Right cardiac atrium (tissue), 5 donors: Measurements from ENCODE around the gene NT5C. TPM values are rescaled to one million over a fixed set of nuclear protein-coding genes. Genes with fewer than 3 reads are reported as not detected.

Experiments
- ATAC-seq, 2 donors: fragments of 200-7000 bp; cut with Tn5 transposase; one replicate each; pipeline versions ENCODE4 v1.8.0 to v1.9.1; 2020; ENCODE audit warnings: moderate library complexity in 2 of 2, mild to moderate bottlenecking in 1 of 2
- DNase-seq, 3 donors: peaks; one replicate each; pipeline ENCODE4 v3.0.0-alpha.2; 2020
- H3K27ac ChIP-seq: one replicate; pipeline ENCODE4 v1.5.1; 2013; ENCODE audit warnings: mild to moderate bottlenecking, low read length, control low read depth, moderate library complexity
- H3K27me3 ChIP-seq: one replicate; pipeline ENCODE4 v1.6.1; 2013; ENCODE audit not compliant: control insufficient read depth, insufficient read depth
- H3K4me1 ChIP-seq: one replicate; pipeline ENCODE4 v1.6.1; 2013; ENCODE audit warnings: low read length; ENCODE audit not compliant: control insufficient read depth, insufficient read depth
- H3K4me3 ChIP-seq: one replicate; pipeline ENCODE4 v1.5.1; 2013; ENCODE audit warnings: low read length, control low read depth
- H3K9me3 ChIP-seq: one replicate; pipeline ENCODE4 v1.6.1; 2013; ENCODE audit warnings: low read length; ENCODE audit not compliant: control insufficient read depth
- WGBS: extraction: QIAGEN DNeasy Blood & Tissue Kit; methylation state at CpG from one replicate; pipeline ENCODE4 v1.1.7; 2013; 5-methylcytosine and 5-hydroxymethylcytosine counted together
- intact Hi-C, 4 donors: fragments of 100-400 bp; cut with DNase I; formaldehyde crosslinking; loops; one replicate each; pipeline versions ENCODE4 v1.11.0 to v1.14.0; 2022 to 2023
- polyA plus RNA-seq: library from polyadenylated mRNA; stranded (reverse); fragments of 200-250 nt; gene quantifications from one replicate; pipeline ENCODE4 v1.2.3, GENCODE V29; 2013
- total RNA-seq, 4 donors: library from RNA; stranded (reverse); fragmentation: NEBNext Ultra II Directional; extraction: Animal tissue kit (Norgen Biotek cat#: 25700); gene quantifications; one replicate each; pipeline ENCODE4 v1.2.1, GENCODE V29; 2021
- donor health status: healthy with polysubstance abuse.
- donor health status: DM: no; HTN: yes; CAD: no.
- donor health status: DM: no; HTN: no; CAD: no.
- donor health status: DM: no; HTN: yes; CAD: no; lungs with severe emphysema.
- donor health status: DM: yes; HTN: yes; CAD: no.

Gene NT5C
- total and polyA plus RNA-seq, 5 donors = 29.1 to 37.5 (median 35.0) TPM

DNA sequence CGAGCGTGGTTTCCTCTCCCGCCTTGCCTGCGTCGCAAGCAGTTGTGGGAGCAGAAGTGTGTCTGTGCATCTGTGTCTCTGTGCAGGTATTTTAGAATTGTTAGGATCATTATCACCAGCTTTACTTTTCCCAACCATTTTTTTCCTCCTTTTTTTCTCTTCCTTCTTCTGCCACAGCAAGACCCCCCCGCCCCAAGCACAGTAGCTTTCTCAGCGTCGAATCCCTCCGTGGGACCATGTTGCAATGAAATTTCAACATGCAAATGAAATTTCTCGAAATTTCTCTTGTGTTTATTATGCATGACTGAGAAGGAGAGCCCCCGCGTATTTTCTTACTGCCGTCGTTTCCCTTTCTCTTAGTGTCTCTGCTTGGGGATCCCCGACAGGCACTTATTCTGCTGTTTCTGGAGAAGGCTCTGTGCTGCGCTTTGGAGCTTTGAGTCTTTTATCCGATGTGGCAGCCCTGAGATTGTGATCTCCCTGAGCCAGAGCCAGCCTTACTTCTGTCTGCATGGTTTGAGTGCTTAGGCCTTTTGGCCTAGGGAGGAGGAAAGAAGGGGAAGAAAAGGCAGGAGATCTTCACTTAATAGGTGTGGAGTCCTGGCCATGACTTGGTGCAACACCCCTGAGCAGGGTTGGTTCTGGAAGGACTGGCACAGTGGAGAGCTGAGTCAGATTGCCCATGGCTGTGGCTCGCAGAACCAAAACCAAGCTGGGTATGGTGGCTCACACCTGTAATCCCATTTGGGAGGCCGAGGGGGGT lies 16.8 kb downstream of the NT5C start:
- 36% methylated on average over 19 of the region's 19 CpGs for WGBS
- ATAC-seq = no peak
- DNase-seq = no peak
- peaks cover 2% of the 10 kb centered on the region for H3K4me1 ChIP-seq
- H3K27me3 ChIP-seq = no peaks in the 10 kb centered on the region
- H3K27ac ChIP-seq = peak overlapping the region; percentile 92
- no peaks in the 10 kb centered on the region for H3K9me3 ChIP-seq
- H3K4me3 ChIP-seq = peak overlapping the region; percentile 56
- intact Hi-C loops = loop anchor here (5.0 to 10.0 kb wide), 6 partner anchors 50 to 90 kb away; partner anchors contain the start of gene NUP85 (in 2 of the 4)

DNA sequence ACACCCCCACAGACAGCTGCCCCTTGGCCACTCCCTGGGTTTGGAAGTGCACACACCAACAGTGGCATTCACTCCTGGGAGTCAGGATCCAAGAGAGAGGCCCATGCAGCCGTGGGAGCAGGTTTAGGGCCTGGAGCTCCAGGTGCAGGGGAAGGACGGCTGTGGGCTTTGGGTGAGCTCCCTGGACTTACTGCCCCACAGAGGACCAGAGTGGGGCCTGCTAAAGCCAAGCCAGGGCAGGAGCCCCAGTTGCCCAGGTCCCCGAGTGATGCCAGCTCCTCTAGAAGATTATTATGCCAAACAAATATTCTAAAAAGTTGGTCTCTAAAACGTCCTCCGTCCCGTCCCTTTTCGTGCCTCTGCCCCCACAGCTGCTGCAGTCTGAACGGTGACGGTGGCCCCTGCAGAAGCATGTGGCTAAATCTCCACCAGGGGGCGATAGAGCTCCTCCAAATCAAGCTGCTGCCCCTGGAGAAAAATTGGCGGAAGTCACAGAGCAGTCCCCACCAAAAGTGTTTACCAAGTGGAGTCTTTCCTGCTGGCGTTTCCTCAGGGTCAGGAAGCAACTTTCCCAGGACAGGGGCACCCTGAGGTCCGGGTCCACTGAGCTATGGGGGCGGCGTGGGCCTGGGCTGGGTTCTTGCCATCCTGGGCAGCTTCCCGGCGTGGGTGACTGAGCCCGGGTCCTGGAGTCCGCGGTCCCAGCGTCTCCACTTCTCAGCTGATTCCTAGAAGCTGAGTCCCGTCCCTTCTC lies 17.6 kb downstream of the NT5C start:
- Histone ChIP-seq H3K4me1 (peaks cover 4% of the 10 kb centered on the region), H3K4me3 (peak overlapping the region; percentile 56), H3K27me3 (no peaks in the 10 kb centered on the region), H3K9me3 (no peaks in the 10 kb centered on the region), H3K27ac (peak overlapping the region; percentile 92)
- DNase-seq = peak; percentile 89 to 94 (median 91)
- WGBS = 4% methylated on average over 22 of the region's 22 CpGs
- intact Hi-C loops = loop anchor here (5.0 to 10.0 kb wide), 6 partner anchors 49 to 91 kb away; partner anchors contain the start of gene NUP85 (in 2 of the 4)
- peak; percentile 77 to 78 for ATAC-seq

DNA sequence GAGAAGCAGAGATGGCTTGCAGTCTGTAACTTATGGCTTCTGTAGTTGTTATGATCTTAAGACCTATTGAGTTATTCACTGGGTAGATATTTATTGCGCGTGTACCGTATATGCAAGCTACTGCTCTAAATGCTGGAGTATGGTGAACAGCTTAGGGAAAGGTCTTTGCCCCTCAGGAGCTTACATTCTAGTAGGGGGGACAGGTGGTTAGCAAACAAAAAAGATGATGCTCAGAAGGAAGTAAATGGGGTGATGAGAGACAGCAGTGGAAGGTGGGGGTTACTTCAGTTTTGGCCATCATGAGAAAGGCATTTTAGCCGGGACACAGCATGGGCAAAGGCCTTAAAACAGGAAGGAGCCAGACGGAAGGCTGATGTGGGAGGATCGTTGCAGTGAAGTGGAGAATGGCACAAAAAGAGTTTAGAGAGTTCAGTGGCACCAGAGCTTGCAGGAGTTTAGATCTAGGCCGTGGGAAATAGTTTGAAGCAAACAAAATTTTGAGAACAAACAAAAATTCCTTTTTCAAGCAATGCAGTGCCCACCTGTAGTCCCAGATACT lies 19.7 kb downstream of the NT5C start:
- H3K27ac ChIP-seq = no peak overlapping the region
- ATAC-seq (no peak), DNase-seq (no peak)
- WGBS = 77% methylated on average over 7 of the region's 7 CpGs
- no peaks in the 10 kb centered on the region for H3K27me3 ChIP-seq
- intact Hi-C loops = loop anchor here (5.0 to 10.0 kb wide), 6 partner anchors 47 to 93 kb away; partner anchors contain the start of gene NUP85 (in 2 of the 4)
- H3K9me3 ChIP-seq = no peaks in the 10 kb centered on the region
- H3K4me3 ChIP-seq = no peak overlapping the region
- H3K4me1 ChIP-seq = peaks cover 4% of the 10 kb centered on the region

DNA sequence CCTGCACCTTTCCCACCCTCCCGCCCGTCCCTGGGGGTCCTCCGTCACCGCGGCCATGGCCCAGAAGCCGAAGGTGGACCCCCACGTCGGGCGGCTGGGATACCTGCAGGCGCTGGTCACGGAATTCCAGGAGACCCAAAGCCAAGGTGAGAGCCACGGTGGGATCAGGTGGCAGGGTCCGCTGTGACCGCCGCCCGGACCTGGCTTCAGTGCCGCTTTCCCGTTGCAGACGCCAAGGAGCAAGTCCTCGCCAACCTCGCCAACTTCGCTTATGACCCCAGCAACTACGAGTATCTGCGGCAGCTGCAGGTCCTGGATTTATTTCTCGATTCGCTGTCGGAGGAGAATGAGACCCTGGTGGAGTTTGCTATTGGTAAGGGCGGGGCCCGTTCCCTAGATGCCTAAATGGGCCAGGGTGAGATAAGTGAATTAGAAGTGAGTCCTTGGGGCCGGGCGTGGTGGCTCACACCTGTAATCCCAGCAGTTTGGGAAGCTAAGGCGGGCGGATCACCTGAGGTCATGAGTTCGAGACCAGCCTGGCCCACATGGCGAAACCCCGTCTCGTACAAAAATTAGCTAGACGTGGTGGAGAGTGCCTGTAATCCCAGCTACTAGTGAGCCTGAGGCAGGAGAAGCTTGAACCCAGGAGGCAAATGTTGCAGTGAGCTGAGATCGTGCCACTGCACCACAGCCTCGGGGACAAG lies 21.2 kb downstream of the NT5C start:
- H3K27ac ChIP-seq = no peak overlapping the region
- WGBS = 22% methylated on average over 40 of the region's 40 CpGs
- peaks cover 2% of the 10 kb centered on the region for H3K4me1 ChIP-seq
- DNase-seq (peak; percentile 30 to 74 (median 61)), ATAC-seq (no peak)
- no peaks in the 10 kb centered on the region for H3K9me3 ChIP-seq
- no peaks in the 10 kb centered on the region for H3K27me3 ChIP-seq
- intact Hi-C loops = loop anchor here (5.0 to 10.0 kb wide), 6 partner anchors 46 to 94 kb away; partner anchors contain the start of gene NUP85 (in 2 of the 4)
- H3K4me3 ChIP-seq = peak overlapping the region; percentile 80

DNA sequence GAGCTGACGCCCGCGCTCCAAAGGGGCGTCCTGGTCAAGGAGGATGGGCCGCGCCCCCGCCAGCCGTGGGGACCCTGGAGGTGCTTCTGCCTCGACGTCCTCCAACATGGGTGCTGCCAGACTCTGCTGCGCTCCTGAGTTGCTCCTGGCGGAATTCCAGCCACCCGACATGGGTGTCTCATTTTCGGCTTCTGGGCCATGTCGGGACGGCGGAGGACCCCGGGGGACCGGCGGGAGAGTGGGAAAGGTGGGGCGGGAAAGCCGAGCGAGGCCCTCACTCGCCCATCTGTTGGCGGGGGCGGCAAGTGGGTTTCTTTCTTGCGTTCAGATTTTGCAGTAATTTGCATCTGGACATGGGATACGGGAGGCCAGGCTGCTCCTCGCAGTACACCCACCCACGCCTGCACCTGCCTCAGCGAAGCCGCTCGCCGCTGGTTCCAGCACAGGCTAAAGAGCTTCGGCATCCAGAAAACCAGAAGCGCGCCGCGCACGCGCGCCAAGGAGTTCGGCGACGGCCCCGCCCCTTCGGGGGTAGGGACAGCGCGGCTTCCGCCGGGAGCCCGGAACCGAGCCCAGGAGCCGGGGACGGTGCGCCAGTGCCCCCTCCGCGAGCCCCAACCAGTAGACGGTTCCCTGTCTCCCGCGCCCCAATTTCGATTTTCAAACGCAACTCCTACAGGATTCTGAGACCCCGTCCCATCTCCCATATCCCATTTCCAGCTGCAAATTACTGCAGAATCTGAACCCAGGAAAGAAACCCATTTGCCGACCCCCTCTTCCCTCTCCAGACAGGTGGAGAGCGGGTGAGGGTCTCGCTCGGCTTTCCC lies 21.9 kb downstream of the NT5C start, which contains the start of gene ARMC7:
TSS of gene ARMC7 (plus strand) at position 563 of the 827 bp plus-strand sequence. CDS start 320 bp downstream, outside the sequence.
- WGBS = under 1% methylated on average over 68 of the region's 68 CpGs
- H3K27ac ChIP-seq = peak within 1 kb of the TSS; percentile 61
- intact Hi-C loops = loop anchor here (5.0 to 10.0 kb wide), 6 partner anchors 45 to 95 kb away; partner anchors contain the start of gene NUP85 (in 2 of the 4)
- peaks cover 2% of the 10 kb centered on the region for H3K4me1 ChIP-seq
- peak within 1 kb of the TSS; percentile 80 for H3K4me3 ChIP-seq
- peak; percentile 88 to 98 (median 97) for DNase-seq
- no peaks in the 10 kb centered on the region for H3K9me3 ChIP-seq
- peak; percentile 79 to 91 for ATAC-seq
- H3K27me3 ChIP-seq = no peaks in the 10 kb centered on the region

DNA sequence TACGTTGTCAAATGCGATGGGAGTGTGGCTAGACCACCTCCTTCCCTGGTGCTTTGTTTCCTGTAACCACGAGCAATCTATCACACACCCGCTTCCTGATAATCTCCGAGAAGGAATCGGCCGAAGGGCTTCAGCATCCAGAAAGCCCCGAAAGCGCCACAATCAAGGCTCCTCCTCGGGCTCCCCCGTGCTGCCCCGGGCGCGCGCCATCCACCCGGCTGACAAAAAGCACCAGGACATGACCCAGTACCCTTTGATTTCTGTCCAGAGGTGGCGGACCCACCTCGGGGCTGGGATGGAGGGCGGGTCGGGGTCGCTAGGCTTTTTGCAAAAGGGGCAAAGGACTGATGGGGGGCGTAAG lies 22.5 kb downstream of the NT5C start:
- intact Hi-C loops = no loop called here
- Histone ChIP-seq H3K4me3 (peak overlapping the region; percentile 80), H3K9me3 (no peaks in the 10 kb centered on the region), H3K27ac (no peak overlapping the region), H3K27me3 (no peaks in the 10 kb centered on the region), H3K4me1 (peaks cover 2% of the 10 kb centered on the region)
- WGBS = 5% methylated on average over 22 of the region's 22 CpGs
- ATAC-seq (no peak), DNase-seq (no peak)

DNA sequence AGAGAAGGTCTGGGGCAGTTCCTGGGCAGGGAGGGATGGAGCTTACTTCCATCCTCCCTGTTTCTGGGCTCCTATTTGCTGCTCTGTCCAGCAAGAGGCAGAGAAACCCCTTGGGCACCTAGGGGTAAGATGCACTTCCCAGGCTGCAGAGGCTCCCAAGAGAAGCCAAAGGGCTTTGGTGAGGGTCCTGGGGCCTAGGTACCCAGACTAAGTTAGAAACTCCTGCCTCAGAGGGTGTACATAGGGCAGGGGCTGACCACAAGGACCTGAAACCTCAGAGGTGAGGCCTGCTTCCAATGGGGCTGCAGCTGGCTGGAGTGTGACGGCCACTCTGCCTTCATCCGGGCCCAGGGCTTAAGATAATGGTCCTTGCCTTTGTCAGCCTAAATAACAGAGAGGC lies 23.3 kb downstream of the NT5C start:
- Histone ChIP-seq H3K9me3 (no peaks in the 10 kb centered on the region), H3K4me1 (peaks cover 6% of the 10 kb centered on the region), H3K4me3 (no peak overlapping the region), H3K27ac (no peak overlapping the region), H3K27me3 (no peaks in the 10 kb centered on the region)
- DNase-seq (peak in 1 of 3 donors; percentile 4), ATAC-seq (no peak)
- intact Hi-C loops = no loop called here
- 78% methylated on average over 2 of the region's 2 CpGs for WGBS

DNA sequence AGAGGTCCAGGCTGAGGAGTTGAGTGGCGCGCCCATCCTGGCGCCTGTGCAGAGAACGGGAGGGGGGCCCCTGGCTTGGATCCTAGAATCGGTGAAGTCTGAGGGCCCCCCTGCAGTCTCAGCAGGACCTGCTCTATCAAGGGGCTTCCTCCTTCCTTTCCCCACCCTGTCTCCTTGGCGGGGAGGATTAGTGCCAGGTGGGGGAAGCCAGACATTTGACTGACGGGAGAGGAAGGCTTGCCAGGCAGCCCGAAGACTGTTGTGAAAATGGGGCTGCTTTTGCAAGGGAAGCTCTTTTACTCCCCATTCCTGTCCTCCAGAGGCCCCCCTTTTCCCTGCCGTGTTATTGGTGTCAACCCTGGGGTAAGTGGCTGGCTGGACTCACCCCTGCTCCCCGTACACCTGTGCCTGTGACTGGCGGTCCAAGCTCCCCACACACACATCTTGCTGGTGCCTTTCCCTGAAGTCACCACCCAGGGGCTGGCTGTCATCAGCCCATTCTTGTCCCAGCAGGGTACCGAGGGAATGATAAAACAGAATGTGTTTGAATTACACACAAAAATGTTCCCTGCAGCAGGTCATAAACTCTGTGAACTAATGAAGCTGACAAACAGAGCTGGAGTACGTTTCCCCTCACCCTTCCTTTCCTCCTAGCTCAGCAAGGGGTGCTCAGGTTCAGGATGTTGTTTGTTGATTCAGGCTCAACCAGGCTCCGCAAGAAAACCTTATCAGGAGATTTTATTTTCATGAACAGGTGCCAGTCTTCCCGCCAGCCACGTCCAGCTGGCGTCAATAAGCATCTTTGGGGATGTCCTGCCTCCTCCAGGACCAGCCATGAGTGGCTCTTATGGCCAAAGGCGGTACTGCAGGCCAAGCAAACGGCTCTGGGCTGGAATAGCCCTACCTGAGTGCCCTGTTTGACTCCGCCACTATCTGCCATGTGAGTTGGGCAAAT lies 26.1 kb downstream of the NT5C start:
- H3K4me3 ChIP-seq = no peak overlapping the region
- no peaks in the 10 kb centered on the region for H3K9me3 ChIP-seq
- 56% methylated on average over 20 of the region's 20 CpGs for WGBS
- H3K27me3 ChIP-seq = no peaks in the 10 kb centered on the region
- intact Hi-C loops = no loop called here
- H3K27ac ChIP-seq = peak overlapping the region; percentile 30
- DNase-seq (peak; percentile 56 to 78 (median 78)), ATAC-seq (peak; percentile 60 to 78)
- H3K4me1 ChIP-seq = peaks cover 6% of the 10 kb centered on the region
